ENCODE results near the gene PRSS36.

PRSS36 gene

DNA sequence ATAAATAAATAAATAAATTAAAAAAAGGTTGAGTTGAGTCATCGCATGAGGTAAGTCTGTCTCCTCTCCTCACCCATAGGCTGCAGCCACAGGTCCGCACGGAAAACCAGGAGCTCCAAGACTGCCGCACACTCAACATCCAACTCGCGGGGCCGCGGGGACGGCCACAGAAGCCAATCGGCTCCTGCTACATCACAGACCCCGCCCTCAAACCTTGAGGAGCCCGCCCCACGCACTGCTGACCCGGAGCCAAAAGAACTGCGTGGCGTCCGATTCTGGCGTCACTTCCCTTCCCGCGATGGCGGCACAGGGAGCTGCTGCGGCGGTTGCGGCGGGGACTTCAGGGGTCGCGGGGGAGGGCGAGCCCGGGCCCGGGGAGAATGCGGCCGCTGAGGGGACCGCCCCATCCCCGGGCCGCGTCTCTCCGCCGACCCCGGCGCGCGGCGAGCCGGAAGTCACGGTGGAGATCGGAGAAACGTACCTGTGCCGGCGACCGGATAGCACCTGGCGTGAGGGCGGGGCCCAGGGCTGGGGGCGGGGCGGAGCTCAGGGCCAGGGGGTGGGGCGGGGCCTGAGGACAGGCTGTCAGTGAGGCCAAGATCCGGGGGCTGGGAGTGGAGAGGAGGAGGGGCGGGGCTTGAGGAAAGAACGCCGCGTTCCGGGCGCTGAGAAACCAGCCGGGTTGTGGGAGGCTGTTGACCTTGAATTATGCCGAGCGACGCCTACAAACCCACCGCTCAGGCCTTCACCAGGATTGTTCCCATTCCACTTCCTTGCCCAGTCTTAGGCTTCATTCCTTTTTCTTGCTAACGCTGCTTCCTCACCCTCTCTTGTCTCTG lies 32.3 kb downstream of the PRSS36 start, which contains the start of gene KAT8:
KAT8 (plus strand) TSS at position 281 of the 839 bp plus-strand sequence; CDS start at position 299, 18 bp downstream.
- peak within 1 kb of the TSS; percentile 80 for H3K4me2 ChIP-seq (ENCODE audit: low read length)
- H3K4me1 ChIP-seq = no peaks in the 10 kb centered on the region
- H3K27ac ChIP-seq = peak within 1 kb of the TSS; percentile 99
- H3K27me3 ChIP-seq (ENCODE audit: control insufficient read depth, insufficient read depth, low read length) = no peaks in the 10 kb centered on the region
- peak within 1 kb of the TSS; percentile 83 for H3K9ac ChIP-seq
- H3K9me3 ChIP-seq (ENCODE audit: control insufficient read depth, low read length) = no peaks in the 10 kb centered on the region
- H3K36me3 ChIP-seq (ENCODE audit: control insufficient read depth, insufficient read depth, low read length) = no peaks in the 10 kb centered on the region
- peak within 1 kb of the TSS; percentile 82 for H3K4me3 ChIP-seq (ENCODE audit: low read depth, low read length)
- peaks cover 27% of the 10 kb centered on the region for H3K79me2 ChIP-seq
- H2AFZ ChIP-seq = peak within 1 kb of the TSS; percentile 73
- TF ChIP-seq, protein P1, sequence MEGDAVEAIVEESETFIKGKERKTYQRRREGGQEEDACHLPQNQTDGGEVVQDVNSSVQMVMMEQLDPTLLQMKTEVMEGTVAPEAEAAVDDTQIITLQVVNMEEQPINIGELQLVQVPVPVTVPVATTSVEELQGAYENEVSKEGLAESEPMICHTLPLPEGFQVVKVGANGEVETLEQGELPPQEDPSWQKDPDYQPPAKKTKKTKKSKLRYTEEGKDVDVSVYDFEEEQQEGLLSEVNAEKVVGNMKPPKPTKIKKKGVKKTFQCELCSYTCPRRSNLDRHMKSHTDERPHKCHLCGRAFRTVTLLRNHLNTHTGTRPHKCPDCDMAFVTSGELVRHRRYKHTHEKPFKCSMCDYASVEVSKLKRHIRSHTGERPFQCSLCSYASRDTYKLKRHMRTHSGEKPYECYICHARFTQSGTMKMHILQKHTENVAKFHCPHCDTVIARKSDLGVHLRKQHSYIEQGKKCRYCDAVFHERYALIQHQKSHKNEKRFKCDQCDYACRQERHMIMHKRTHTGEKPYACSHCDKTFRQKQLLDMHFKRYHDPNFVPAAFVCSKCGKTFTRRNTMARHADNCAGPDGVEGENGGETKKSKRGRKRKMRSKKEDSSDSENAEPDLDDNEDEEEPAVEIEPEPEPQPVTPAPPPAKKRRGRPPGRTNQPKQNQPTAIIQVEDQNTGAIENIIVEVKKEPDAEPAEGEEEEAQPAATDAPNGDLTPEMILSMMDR (IDR thresholded peaks at IDR 0.05) = no peak

DNA sequence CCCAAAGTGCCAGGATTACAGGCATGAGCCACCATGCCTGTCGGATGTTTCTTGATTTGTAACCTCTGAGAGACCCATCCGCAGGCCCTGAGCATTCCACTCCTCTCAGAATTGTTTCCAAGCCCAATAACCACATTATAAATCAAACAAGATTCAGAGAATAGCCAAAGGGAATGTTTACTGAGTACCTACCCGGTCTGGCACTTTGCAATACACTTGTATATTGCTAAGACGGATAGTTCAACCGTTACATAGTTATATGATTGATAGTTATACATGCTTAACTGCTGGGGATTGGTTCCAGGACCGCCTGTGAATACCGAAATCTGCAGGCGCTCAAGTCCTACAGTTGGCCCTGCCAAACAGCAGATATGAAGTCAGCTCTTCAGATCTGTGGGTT lies 35.4 kb downstream of the PRSS36 start:
- H3K36me3 ChIP-seq (ENCODE audit: control insufficient read depth, insufficient read depth, low read length) = no peaks in the 10 kb centered on the region
- H2AFZ ChIP-seq = no peak overlapping the region
- no peak overlapping the region for H3K9ac ChIP-seq
- peaks cover 13% of the 10 kb centered on the region for H3K79me2 ChIP-seq
- no peaks in the 10 kb centered on the region for H3K27me3 ChIP-seq (ENCODE audit: control insufficient read depth, insufficient read depth, low read length)
- no peak overlapping the region for H3K4me3 ChIP-seq (ENCODE audit: low read depth, low read length)
- H3K4me2 ChIP-seq (ENCODE audit: low read length) = no peak overlapping the region
- H3K9me3 ChIP-seq (ENCODE audit: control insufficient read depth, low read length) = no peaks in the 10 kb centered on the region
- TF ChIP-seq, protein P1 (IDR thresholded peaks at IDR 0.05) = no peak
- no peak overlapping the region for H3K27ac ChIP-seq
- H3K4me1 ChIP-seq = no peaks in the 10 kb centered on the region

DNA sequence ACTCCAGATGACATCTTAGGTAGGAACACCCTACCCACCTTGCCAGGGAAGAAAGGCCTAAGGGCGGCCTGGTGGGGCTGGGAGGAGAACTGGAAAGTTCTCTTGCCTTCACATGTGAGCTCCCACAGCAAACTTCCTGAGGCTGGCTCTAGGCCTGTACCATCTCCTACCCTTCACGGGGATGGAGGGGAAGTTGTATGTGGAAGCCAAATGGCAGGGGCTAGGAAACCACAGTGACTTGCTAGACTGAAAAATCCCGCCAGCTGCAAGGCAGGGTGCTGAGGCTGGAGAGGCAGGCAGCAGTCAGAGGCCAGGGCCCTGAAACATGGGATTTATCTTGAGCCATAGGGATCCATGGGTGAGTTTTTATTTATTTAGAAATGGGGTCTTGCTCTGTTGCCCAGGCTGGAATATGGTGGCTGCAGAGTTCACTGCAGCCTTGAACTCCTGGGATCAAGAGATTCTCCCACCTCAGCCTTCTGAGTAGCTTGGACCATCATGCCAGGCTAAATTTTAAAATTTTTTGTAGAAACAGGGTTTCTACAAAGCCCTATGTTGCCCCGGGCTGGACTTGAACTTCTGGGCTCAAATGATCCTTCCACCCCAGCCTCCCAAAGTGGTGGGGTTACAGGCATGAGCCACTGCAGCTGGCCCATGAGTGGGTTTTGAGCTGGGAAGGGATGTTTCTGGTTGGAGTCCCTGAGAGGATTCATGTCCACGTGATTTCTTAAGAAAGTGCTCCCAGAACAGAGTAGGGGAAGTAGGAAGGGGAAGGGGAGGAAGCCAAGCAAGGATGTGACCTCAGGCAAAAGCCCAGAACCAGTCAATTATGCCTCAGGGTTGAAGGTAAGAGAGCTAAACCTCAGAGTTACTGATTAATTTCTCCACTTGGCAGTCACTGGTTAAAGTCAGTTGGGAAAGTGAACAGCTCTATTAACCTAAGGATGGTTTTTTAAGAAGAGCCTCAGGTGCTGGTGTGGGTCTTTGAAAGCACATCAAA lies 36.4 kb downstream of the PRSS36 start:
- Histone ChIP-seq H3K9me3 (ENCODE audit: control insufficient read depth, low read length) (no peaks in the 10 kb centered on the region), H3K4me1 (no peaks in the 10 kb centered on the region), H3K79me2 (peaks cover 7% of the 10 kb centered on the region), H3K9ac (no peak overlapping the region), H2AFZ (no peak overlapping the region), H3K27me3 (ENCODE audit: control insufficient read depth, insufficient read depth, low read length) (no peaks in the 10 kb centered on the region), H3K4me2 (ENCODE audit: low read length) (no peak overlapping the region), H3K4me3 (ENCODE audit: low read depth, low read length) (no peak overlapping the region), H3K27ac (peak overlapping the region; percentile 42), H3K36me3 (ENCODE audit: control insufficient read depth, insufficient read depth, low read length) (no peaks in the 10 kb centered on the region)
- TF ChIP-seq, protein P1 (IDR thresholded peaks at IDR 0.05) = no peak

DNA sequence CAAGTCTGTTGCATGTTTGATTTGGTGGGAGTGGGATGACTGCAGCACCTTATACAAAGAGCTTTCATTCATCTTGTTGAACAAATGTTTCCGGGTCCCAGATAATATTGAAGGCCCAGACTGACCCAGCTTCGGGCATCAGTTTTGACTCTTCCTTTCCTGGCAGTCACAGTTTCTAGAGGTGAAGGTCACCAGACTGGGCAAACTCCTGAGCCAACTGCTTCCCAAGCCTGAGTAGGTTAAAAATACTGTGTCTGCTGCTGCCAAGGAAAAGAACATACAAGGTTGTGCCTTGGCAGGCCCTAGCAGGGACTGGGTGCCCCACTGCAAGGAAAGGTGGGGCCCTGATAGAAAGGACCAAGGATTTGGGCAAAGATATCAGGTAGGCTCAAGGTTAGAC lies 37.2 kb downstream of the PRSS36 start:
- no peaks in the 10 kb centered on the region for H3K4me1 ChIP-seq
- TF ChIP-seq, protein P1 (IDR thresholded peaks at IDR 0.05) = no peak
- H3K27me3 ChIP-seq (ENCODE audit: control insufficient read depth, insufficient read depth, low read length) = no peaks in the 10 kb centered on the region
- H3K27ac ChIP-seq = no peak overlapping the region
- H3K9ac ChIP-seq = no peak overlapping the region
- no peaks in the 10 kb centered on the region for H3K9me3 ChIP-seq (ENCODE audit: control insufficient read depth, low read length)
- H3K79me2 ChIP-seq = peaks cover 3% of the 10 kb centered on the region
- H3K4me3 ChIP-seq (ENCODE audit: low read depth, low read length) = no peak overlapping the region
- H3K36me3 ChIP-seq (ENCODE audit: control insufficient read depth, insufficient read depth, low read length) = no peaks in the 10 kb centered on the region
- no peak overlapping the region for H2AFZ ChIP-seq
- H3K4me2 ChIP-seq (ENCODE audit: low read length) = no peak overlapping the region

Measured in parathyroid adenoma (tissue), 2 donors.